ENCODE measurements around the gene EVI5L. TPM values are rescaled to one million over a fixed set of nuclear protein-coding genes. Genes with fewer than 3 reads are reported as not detected.
A peak's percentile ranks its signal among the peaks of the same experiment; 100 is the strongest.

Gene EVI5L
- total RNA-seq, 1 donor from 2014 or later: 22.9 TPM

- DNase-seq: no peak
- intact Hi-C loops (cut with micrococcal nuclease): no loop called here
- no peak overlapping the region for H3K27ac ChIP-seq (replicated peaks)
- TF ChIP-seq, protein P1, sequence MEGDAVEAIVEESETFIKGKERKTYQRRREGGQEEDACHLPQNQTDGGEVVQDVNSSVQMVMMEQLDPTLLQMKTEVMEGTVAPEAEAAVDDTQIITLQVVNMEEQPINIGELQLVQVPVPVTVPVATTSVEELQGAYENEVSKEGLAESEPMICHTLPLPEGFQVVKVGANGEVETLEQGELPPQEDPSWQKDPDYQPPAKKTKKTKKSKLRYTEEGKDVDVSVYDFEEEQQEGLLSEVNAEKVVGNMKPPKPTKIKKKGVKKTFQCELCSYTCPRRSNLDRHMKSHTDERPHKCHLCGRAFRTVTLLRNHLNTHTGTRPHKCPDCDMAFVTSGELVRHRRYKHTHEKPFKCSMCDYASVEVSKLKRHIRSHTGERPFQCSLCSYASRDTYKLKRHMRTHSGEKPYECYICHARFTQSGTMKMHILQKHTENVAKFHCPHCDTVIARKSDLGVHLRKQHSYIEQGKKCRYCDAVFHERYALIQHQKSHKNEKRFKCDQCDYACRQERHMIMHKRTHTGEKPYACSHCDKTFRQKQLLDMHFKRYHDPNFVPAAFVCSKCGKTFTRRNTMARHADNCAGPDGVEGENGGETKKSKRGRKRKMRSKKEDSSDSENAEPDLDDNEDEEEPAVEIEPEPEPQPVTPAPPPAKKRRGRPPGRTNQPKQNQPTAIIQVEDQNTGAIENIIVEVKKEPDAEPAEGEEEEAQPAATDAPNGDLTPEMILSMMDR (IDR thresholded peaks at IDR 0.05; ENCODE audit: borderline replicate concordance): no peak
- peaks cover 28% of the 10 kb centered on the region for H3K4me1 ChIP-seq
- no peaks in the 10 kb centered on the region for H3K9me3 ChIP-seq (replicated peaks)
- H3K36me3 ChIP-seq: peaks cover 3% of the 10 kb centered on the region
- no peak overlapping the region for H3K4me3 ChIP-seq
- H3K27me3 ChIP-seq (ENCODE audit: low read depth): no peaks in the 10 kb centered on the region
Observed at GRCh38 chr19:7900931-7901330, 70.9 kb downstream of the EVI5L start.

- H3K4me3 ChIP-seq: no peak overlapping the region
- no peak for DNase-seq
- no peaks in the 10 kb centered on the region for H3K9me3 ChIP-seq (replicated peaks)
- TF ChIP-seq, protein P1 (IDR thresholded peaks at IDR 0.05; ENCODE audit: borderline replicate concordance): no peak
- intact Hi-C loops (cut with micrococcal nuclease): no loop called here
- H3K4me1 ChIP-seq: peaks cover 32% of the 10 kb centered on the region
- H3K27ac ChIP-seq (replicated peaks): no peak overlapping the region
- H3K36me3 ChIP-seq: peaks cover 7% of the 10 kb centered on the region
- no peaks in the 10 kb centered on the region for H3K27me3 ChIP-seq (ENCODE audit: low read depth)
Observed at GRCh38 chr19:7901337-7901736, 71.3 kb downstream of the EVI5L start.

- Histone ChIP-seq H3K4me3 (peak overlapping the region; percentile 97), H3K27ac (replicated peaks) (peak overlapping the region; percentile 93), H3K4me1 (peaks cover 46% of the 10 kb centered on the region), H3K27me3 (ENCODE audit: low read depth) (no peaks in the 10 kb centered on the region), H3K36me3 (peaks cover 17% of the 10 kb centered on the region), H3K9me3 (replicated peaks) (no peaks in the 10 kb centered on the region)
- TF ChIP-seq, protein P1 (IDR thresholded peaks at IDR 0.05; ENCODE audit: borderline replicate concordance): no peak
- DNase-seq: no peak
- intact Hi-C loops (cut with micrococcal nuclease): no loop called here
Observed at GRCh38 chr19:7902796-7903243, 72.8 kb downstream of the EVI5L start.

GRCh38 chr19:7903244-7904073 is 73.4 kb downstream of the EVI5L start, which contains the start of gene MAP2K7:
Gene MAP2K7 (plus strand): TSS chr19:7903877. CDS start chr19:7903945, 68 bp downstream.
- peak; percentile 100 for DNase-seq
- TF ChIP-seq, protein P1 (IDR thresholded peaks at IDR 0.05; ENCODE audit: borderline replicate concordance): peak; percentile 58
- intact Hi-C loops (cut with micrococcal nuclease): no loop called here
- H3K9me3 ChIP-seq (replicated peaks): no peaks in the 10 kb centered on the region
- H3K4me3 ChIP-seq: peak within 1 kb of the TSS; percentile 97
- H3K27me3 ChIP-seq (ENCODE audit: low read depth): no peaks in the 10 kb centered on the region
- H3K27ac ChIP-seq (replicated peaks): peak within 1 kb of the TSS; percentile 93
- H3K36me3 ChIP-seq: peaks cover 17% of the 10 kb centered on the region
- peaks cover 52% of the 10 kb centered on the region for H3K4me1 ChIP-seq

DNA sequence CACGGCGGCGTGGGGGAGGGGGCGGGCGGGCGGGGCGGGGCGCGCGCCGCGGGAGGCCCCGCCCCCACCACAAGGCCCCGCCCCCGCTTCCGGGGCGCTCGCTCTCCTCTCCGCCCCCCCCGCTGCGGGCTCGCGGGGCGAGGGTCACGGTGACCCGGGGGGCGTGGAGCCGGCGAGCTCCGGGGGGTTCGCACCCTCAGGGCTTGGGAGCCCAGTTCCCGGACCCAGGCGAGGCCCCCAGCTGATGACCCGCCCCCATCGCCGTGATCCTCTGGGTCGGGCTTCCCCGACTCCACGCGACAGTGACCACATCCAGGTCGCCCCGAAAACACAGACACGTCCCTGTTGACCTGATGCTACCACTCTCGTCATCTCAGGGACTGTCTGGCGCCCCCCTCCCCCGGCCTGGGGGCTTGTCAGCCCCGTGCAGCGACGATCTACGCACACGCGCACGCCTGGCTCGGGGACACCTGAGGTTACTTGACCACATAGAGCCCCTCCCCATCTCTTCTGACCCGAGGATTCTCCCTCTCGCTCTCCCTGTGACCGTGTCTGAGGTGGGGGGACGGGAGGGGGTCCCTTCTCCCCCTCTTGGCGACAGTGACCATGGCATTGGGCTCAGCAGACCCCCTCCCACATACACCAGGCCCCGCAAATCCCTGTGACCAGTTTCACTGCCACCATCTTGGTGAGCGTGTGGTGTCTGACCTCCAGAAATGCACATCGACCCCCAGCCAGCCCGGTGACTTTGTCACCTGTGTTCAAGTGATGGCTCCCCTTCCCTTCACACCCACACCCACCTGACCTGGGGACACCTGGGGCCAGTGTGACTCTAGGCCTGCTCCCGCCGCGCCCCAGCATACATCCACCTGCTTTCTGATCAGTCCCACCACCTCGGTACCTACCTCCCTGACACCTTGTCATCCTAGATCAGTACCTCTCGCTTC is 74.3 kb downstream of the EVI5L start:
- intact Hi-C loops (cut with micrococcal nuclease): no loop called here
- TF ChIP-seq, protein P1 (IDR thresholded peaks at IDR 0.05; ENCODE audit: borderline replicate concordance): no peak
- Histone ChIP-seq H3K4me3 (peak overlapping the region; percentile 97), H3K9me3 (replicated peaks) (no peaks in the 10 kb centered on the region), H3K4me1 (peaks cover 54% of the 10 kb centered on the region), H3K27me3 (ENCODE audit: low read depth) (no peaks in the 10 kb centered on the region), H3K36me3 (peaks cover 22% of the 10 kb centered on the region), H3K27ac (replicated peaks) (peak overlapping the region; percentile 93)
- DNase-seq: no peak
